ENCODE results near the gene OR10G3.
A peak's percentile ranks its signal among the peaks of the same experiment; 100 is the strongest.
"Not testable (repeated sequence)": the region's sequence is repeated elsewhere in the genome, so short reads cannot be mapped to it uniquely, and the experiment has no call there.

Gene OR10G3

DNA sequence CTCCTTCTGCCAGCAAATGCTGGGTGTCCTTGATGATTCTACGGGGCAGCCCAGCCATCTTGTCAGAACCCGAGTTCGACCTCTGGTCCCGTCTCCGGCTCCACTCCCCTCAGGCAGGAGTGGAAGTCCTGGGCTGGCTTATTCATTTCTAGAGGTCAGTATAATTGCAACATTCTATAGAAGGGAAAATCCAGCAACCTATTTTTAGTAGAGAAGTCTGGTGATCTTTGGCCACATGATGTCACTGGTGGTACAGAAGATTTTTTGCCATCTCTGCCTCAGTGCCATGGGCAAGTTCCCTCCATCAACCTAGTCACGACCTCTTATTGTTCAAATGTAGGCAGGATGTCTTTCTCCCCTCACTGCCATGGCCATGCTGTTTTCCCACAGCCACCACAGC is 32.4 kb upstream of the OR10G3 start:
- H2BK12ac ChIP-seq (ENCODE audit: low read length), result no peak overlapping the region

DNA sequence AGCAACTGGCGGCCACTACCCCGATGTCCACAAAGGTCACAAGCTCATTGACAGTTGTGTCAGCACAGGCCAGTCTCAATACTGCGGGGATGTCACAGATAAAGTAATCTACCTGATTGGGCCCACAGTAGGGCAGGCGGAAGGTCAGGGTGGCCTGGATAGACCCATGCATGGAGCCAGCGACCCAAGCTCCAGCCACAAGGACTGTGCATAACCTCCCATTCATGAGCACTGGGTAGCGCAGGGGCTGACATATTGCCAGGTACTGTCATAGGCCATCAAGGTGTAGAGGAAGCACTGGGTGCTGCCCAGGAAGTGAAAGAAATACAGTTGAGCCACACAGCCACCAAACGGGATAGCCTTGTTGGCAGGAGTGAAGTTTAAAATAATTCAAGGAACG is 22.3 kb upstream of the OR10G3 start:
- not testable (repeated sequence) for H3K36me3 ChIP-seq (replicated peaks in 1 of 2; ENCODE audit: control insufficient read depth in 2 of 2, insufficient read depth in 2 of 2, low read length in 2 of 2); H3K9me3 ChIP-seq (replicated peaks in 1 of 2; ENCODE audit: control insufficient read depth in 2 of 2, insufficient read depth in 1 of 2, low read depth in 1 of 2, low read length in 2 of 2); H3K4ac ChIP-seq (ENCODE audit: low read length); H3K79me1 ChIP-seq (ENCODE audit: low read depth, low read length); H2BK12ac ChIP-seq (ENCODE audit: low read length); H3K4me2 ChIP-seq (ENCODE audit: insufficient read depth, low read length, poor library complexity, severe bottlenecking); H3K27ac ChIP-seq (replicated peaks; ENCODE audit: low read length); H3K14ac ChIP-seq (ENCODE audit: low read length); H2BK120ac ChIP-seq (ENCODE audit: low read depth, low read length); H3K18ac ChIP-seq (ENCODE audit: low read length); H4K91ac ChIP-seq (ENCODE audit: low read depth, low read length, poor library complexity); H3K23ac ChIP-seq (ENCODE audit: low read depth, low read length, poor library complexity); H2BK5ac ChIP-seq (ENCODE audit: low read length); H3K9ac ChIP-seq (ENCODE audit: low read depth, low read length, poor library complexity); H3K4me1 ChIP-seq (ENCODE audit: control insufficient read depth in 2 of 2, insufficient read depth in 1 of 2, low read depth in 1 of 2, low read length in 2 of 2); H2BK15ac ChIP-seq (ENCODE audit: low read length); H2AFZ ChIP-seq (ENCODE audit: low read length); H4K8ac ChIP-seq (ENCODE audit: low read depth, low read length); H2AK5ac ChIP-seq (ENCODE audit: low read depth, low read length); DNase-seq (ENCODE audit: low spot score); H3K4me3 ChIP-seq (ENCODE audit: low read length in 2 of 2)
- H3K27me3 ChIP-seq (ENCODE audit: control insufficient read depth in 3 of 3, insufficient read depth in 3 of 3, low read depth in 1 of 3, low read length in 3 of 3), result peaks cover 0 to 21% (median 0%) of the 10 kb centered on the region in 3 experiments
- WGBS, 2 donors (ENCODE audit: extremely low coverage in 2 of 2, insufficient read length in 2 of 2, insufficient replicate concordance in 1 of 2), result no CpG with 5 or more reads among the region's 8 CpGs

More for the DNA sequence above, 32.4 kb upstream of the OR10G3 start:
- H3K27me3 ChIP-seq (ENCODE audit: control insufficient read depth in 3 of 3, insufficient read depth in 3 of 3, low read depth in 1 of 3, low read length in 3 of 3), result peaks cover 0 to 5% (median 0%) of the 10 kb centered on the region in 3 experiments
- no peaks in the 10 kb centered on the region for H3K79me1 ChIP-seq (ENCODE audit: low read depth, low read length)
- no peak overlapping the region for H4K8ac ChIP-seq (ENCODE audit: low read depth, low read length)
- no peak overlapping the region for H2BK15ac ChIP-seq (ENCODE audit: low read length)
- no peak overlapping the region for H3K4me2 ChIP-seq (ENCODE audit: insufficient read depth, low read length, poor library complexity, severe bottlenecking)
- no peak for DNase-seq (ENCODE audit: low spot score)
- no peak overlapping the region for H2BK120ac ChIP-seq (ENCODE audit: low read depth, low read length)
- H3K36me3 ChIP-seq (replicated peaks in 1 of 2; ENCODE audit: control insufficient read depth in 2 of 2, insufficient read depth in 2 of 2, low read length in 2 of 2), result no peaks in the 10 kb centered on the region
- no peak overlapping the region for H3K23ac ChIP-seq (ENCODE audit: low read depth, low read length, poor library complexity)
- H2AFZ ChIP-seq (ENCODE audit: low read length), result no peak overlapping the region
- H3K4me3 ChIP-seq (ENCODE audit: low read length in 2 of 2), result no peak overlapping the region
- no peaks in the 10 kb centered on the region for H3K9me3 ChIP-seq (replicated peaks in 1 of 2; ENCODE audit: control insufficient read depth in 2 of 2, insufficient read depth in 1 of 2, low read depth in 1 of 2, low read length in 2 of 2)
- H3K18ac ChIP-seq (ENCODE audit: low read length), result peak overlapping the region; percentile 76
- H3K9ac ChIP-seq (ENCODE audit: low read depth, low read length, poor library complexity), result no peak overlapping the region
- no peak overlapping the region for H3K4ac ChIP-seq (ENCODE audit: low read length)
- peaks cover 0 to under 1% of the 10 kb centered on the region in 2 donors for H3K4me1 ChIP-seq (ENCODE audit: control insufficient read depth in 2 of 2, insufficient read depth in 1 of 2, low read depth in 1 of 2, low read length in 2 of 2)
- WGBS, 2 donors (ENCODE audit: extremely low coverage in 2 of 2, insufficient read length in 2 of 2, insufficient replicate concordance in 1 of 2), result no CpG with 5 or more reads among the region's 6 CpGs
- no peak overlapping the region for H2BK5ac ChIP-seq (ENCODE audit: low read length)
- no peak overlapping the region for H3K27ac ChIP-seq (replicated peaks; ENCODE audit: low read length)
- no peak overlapping the region for H4K91ac ChIP-seq (ENCODE audit: low read depth, low read length, poor library complexity)
- H3K14ac ChIP-seq (ENCODE audit: low read length), result no peak overlapping the region
- no peak overlapping the region for H2AK5ac ChIP-seq (ENCODE audit: low read depth, low read length)

DNA sequence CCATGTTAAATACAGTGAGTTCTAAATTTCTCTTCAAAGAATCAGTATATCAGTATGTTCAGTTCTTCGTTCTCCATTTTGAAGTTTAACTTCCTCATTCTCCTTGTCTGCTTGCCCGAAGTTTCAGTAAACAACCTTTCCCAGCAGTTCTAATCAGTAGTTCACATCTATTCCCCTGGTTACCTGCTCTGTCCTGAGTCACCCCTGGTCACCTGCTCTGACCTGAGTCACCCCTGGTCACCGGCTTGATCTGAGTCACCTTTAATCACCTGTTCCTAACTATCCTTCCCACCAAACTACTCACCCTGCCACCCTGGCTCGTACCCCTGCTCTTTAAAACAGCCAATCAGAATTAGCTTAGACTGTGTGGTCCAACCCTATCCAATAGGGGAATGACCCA is 9.4 kb upstream of the OR10G3 start:
- H3K4me2 ChIP-seq (ENCODE audit: insufficient read depth, low read length, poor library complexity, severe bottlenecking), result no peak overlapping the region
- DNase-seq (ENCODE audit: low spot score), result no peak
- H2AK5ac ChIP-seq (ENCODE audit: low read depth, low read length), result no peak overlapping the region
- H3K4me1 ChIP-seq (ENCODE audit: control insufficient read depth in 2 of 2, insufficient read depth in 1 of 2, low read depth in 1 of 2, low read length in 2 of 2), result no peaks in the 10 kb centered on the region
- no peak overlapping the region for H3K4ac ChIP-seq (ENCODE audit: low read length)
- no peak overlapping the region for H4K8ac ChIP-seq (ENCODE audit: low read depth, low read length)
- no peaks in the 10 kb centered on the region for H3K79me1 ChIP-seq (ENCODE audit: low read depth, low read length)
- H4K91ac ChIP-seq (ENCODE audit: low read depth, low read length, poor library complexity), result no peak overlapping the region
- no peak overlapping the region for H2BK120ac ChIP-seq (ENCODE audit: low read depth, low read length)
- H3K4me3 ChIP-seq (ENCODE audit: low read length in 2 of 2), result no peak overlapping the region
- no peaks in the 10 kb centered on the region for H3K36me3 ChIP-seq (replicated peaks in 1 of 2; ENCODE audit: control insufficient read depth in 2 of 2, insufficient read depth in 2 of 2, low read length in 2 of 2)
- H3K27ac ChIP-seq (replicated peaks; ENCODE audit: low read length), result no peak overlapping the region
- no peak overlapping the region for H3K14ac ChIP-seq (ENCODE audit: low read length)
- no peak overlapping the region for H2BK15ac ChIP-seq (ENCODE audit: low read length)
- no peak overlapping the region for H3K9ac ChIP-seq (ENCODE audit: low read depth, low read length, poor library complexity)
- H2BK5ac ChIP-seq (ENCODE audit: low read length), result no peak overlapping the region
- H2BK12ac ChIP-seq (ENCODE audit: low read length), result no peak overlapping the region
- peaks cover 0 to 3% (median 0%) of the 10 kb centered on the region in 3 experiments for H3K27me3 ChIP-seq (ENCODE audit: control insufficient read depth in 3 of 3, insufficient read depth in 3 of 3, low read depth in 1 of 3, low read length in 3 of 3)
- WGBS, 2 donors (ENCODE audit: extremely low coverage in 2 of 2, insufficient read length in 2 of 2, insufficient replicate concordance in 1 of 2), result no CpG with 5 or more reads among the region's 4 CpGs
- H3K18ac ChIP-seq (ENCODE audit: low read length), result no peak overlapping the region
- no peak overlapping the region for H3K23ac ChIP-seq (ENCODE audit: low read depth, low read length, poor library complexity)
- peaks cover 0 to 4% of the 10 kb centered on the region in 2 donors for H3K9me3 ChIP-seq (replicated peaks in 1 of 2; ENCODE audit: control insufficient read depth in 2 of 2, insufficient read depth in 1 of 2, low read depth in 1 of 2, low read length in 2 of 2)
- no peak overlapping the region for H2AFZ ChIP-seq (ENCODE audit: low read length)

DNA sequence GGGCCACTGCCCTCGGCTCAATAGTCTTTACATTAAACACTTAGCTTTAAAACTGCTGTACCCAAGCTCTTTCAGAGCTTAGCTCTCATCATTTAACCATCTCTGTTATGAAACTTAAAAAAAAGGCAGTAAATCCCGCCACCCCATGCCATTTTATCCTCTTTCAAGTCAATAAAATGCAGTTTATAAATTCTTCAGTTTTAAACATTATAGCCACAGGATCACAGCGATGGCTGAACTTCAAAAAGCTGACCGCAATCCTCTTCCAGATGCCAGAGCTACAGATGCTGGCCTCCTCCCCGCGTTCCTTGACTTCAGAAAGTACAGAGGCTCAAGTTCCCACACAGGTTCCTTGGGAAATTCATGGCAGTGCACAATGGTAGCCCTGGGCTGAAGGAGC is 4.2 kb downstream of the OR10G3 start:
- Histone ChIP-seq H3K23ac (ENCODE audit: low read depth, low read length, poor library complexity) (no peak overlapping the region), H2AFZ (ENCODE audit: low read length) (peak overlapping the region; percentile 49), H3K27ac (replicated peaks; ENCODE audit: low read length) (no peak overlapping the region), H3K4ac (ENCODE audit: low read length) (no peak overlapping the region), H3K4me1 (ENCODE audit: control insufficient read depth in 2 of 2, insufficient read depth in 1 of 2, low read depth in 1 of 2, low read length in 2 of 2) (no peaks in the 10 kb centered on the region), H3K9ac (ENCODE audit: low read depth, low read length, poor library complexity) (no peak overlapping the region), H3K79me1 (ENCODE audit: low read depth, low read length) (no peaks in the 10 kb centered on the region), H3K9me3 (replicated peaks in 1 of 2; ENCODE audit: control insufficient read depth in 2 of 2, insufficient read depth in 1 of 2, low read depth in 1 of 2, low read length in 2 of 2) (no peaks in the 10 kb centered on the region), H4K91ac (ENCODE audit: low read depth, low read length, poor library complexity) (no peak overlapping the region), H3K27me3 (ENCODE audit: control insufficient read depth in 3 of 3, insufficient read depth in 3 of 3, low read depth in 1 of 3, low read length in 3 of 3) (peaks cover 0 to 13% (median 2%) of the 10 kb centered on the region in 3 experiments), H2BK5ac (ENCODE audit: low read length) (no peak overlapping the region), H3K4me2 (ENCODE audit: insufficient read depth, low read length, poor library complexity, severe bottlenecking) (no peak overlapping the region), H3K14ac (ENCODE audit: low read length) (peak overlapping the region; percentile 8), H3K18ac (ENCODE audit: low read length) (no peak overlapping the region), H2AK5ac (ENCODE audit: low read depth, low read length) (no peak overlapping the region), H2BK15ac (ENCODE audit: low read length) (no peak overlapping the region), H2BK12ac (ENCODE audit: low read length) (no peak overlapping the region), H2BK120ac (ENCODE audit: low read depth, low read length) (no peak overlapping the region), H4K8ac (ENCODE audit: low read depth, low read length) (no peak overlapping the region), H3K36me3 (replicated peaks in 1 of 2; ENCODE audit: control insufficient read depth in 2 of 2, insufficient read depth in 2 of 2, low read length in 2 of 2) (no peaks in the 10 kb centered on the region), H3K4me3 (ENCODE audit: low read length in 2 of 2) (no peak overlapping the region)
- no peak for DNase-seq (ENCODE audit: low spot score)
- WGBS, 2 donors (ENCODE audit: extremely low coverage in 2 of 2, insufficient read length in 2 of 2, insufficient replicate concordance in 1 of 2), result no CpG with 5 or more reads among the region's 6 CpGs

All from neuronal stem cell (in vitro differentiated cells).